AG10803 (cell line): ENCODE results near the gene IDH3A.
"Not testable (repeated sequence)": the region's sequence is repeated elsewhere in the genome, so short reads cannot be mapped to it uniquely, and the experiment has no call there.

Experiments used
- DNase-seq: peaks from one replicate; pipeline ENCODE4 v3.0.0; 2010; ENCODE audit warnings: low read depth
- H3K4me3 ChIP-seq: 2 replicates; pipeline ENCODE4 v1.5.1; 2011; ENCODE audit warnings: mild to moderate bottlenecking, low read length, control low read depth
- CTCF ChIP-seq: conservative IDR thresholded peaks from 2 replicates; pipeline ENCODE4 v1.5.1; 2011; ENCODE audit warnings: mild to moderate bottlenecking, low read length, control low read depth, inconsistent platforms

IDH3A gene

DNA sequence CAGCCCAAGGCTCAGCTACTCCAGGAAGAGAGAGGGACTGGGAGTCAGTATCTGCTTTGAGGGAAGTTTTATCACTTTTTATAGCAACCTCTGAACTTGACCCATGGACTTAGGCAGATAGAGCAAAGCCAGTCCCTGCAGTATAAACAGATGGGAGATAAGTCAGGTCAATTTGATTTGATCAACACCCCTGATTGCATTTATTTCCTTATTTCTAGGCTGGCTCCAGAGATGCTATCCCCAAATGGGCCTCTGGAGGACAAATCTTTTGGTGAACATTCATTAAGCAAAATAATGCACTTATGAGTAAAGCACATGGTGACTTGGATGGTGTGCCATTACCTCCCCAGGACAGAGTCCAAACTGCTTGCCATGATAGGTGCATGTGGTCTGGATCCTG is 8.9 kb upstream of the IDH3A start:
- no peak for DNase-seq
- TF ChIP-seq CTCF = no peak
- no peak overlapping the region for H3K4me3 ChIP-seq

GRCh38 chr15:78142332-78142731 is 6.8 kb upstream of the IDH3A start:
- no peak for DNase-seq
- no peak for TF ChIP-seq CTCF
- no peak overlapping the region for H3K4me3 ChIP-seq

- H3K4me3 ChIP-seq = no peak overlapping the region
- TF ChIP-seq CTCF = no peak
- no peak for DNase-seq
Measured at GRCh38 chr15:78146425-78147154, 2.6 kb upstream of the IDH3A start.

- H3K4me3 ChIP-seq = no peak overlapping the region
- no peak for DNase-seq
- TF ChIP-seq CTCF = no peak
Measured at GRCh38 chr15:78147566-78147965, 1.6 kb upstream of the IDH3A start.

DNA sequence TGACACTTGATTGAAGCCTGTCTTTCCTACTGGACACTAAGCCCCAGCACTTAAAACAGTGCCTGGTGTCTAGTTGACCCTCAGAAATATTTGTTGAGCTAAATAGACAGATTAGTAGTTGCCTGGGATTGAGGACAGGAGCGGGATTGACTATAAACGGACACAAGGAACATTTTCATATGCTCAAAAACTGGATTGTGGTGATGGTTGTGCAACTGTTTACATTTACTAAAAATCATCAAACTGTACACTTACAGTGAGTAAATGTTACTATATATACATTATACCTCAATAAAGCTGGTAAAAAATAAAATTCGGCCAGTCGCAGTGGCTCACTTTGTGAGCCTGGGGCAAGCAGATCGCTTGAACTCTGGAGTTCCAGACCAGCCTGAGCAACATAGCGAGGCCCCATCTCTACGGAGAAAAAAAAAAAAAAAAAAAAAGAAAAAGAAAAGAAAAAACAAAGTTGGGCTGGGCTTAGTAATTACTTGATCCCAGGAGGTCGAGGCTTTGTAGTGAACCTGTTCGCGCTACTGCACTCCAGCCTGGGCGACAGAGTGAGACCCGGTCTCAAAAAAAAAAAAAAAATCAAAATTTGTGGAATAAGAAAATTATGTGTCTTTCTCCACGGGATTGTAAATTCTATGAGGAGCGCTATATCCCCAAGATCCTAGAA is 632 bp upstream of the IDH3A start:
- H3K4me3 ChIP-seq = peak overlapping the region; percentile 74
- TF ChIP-seq CTCF = no peak
- DNase-seq = no peak

DNA sequence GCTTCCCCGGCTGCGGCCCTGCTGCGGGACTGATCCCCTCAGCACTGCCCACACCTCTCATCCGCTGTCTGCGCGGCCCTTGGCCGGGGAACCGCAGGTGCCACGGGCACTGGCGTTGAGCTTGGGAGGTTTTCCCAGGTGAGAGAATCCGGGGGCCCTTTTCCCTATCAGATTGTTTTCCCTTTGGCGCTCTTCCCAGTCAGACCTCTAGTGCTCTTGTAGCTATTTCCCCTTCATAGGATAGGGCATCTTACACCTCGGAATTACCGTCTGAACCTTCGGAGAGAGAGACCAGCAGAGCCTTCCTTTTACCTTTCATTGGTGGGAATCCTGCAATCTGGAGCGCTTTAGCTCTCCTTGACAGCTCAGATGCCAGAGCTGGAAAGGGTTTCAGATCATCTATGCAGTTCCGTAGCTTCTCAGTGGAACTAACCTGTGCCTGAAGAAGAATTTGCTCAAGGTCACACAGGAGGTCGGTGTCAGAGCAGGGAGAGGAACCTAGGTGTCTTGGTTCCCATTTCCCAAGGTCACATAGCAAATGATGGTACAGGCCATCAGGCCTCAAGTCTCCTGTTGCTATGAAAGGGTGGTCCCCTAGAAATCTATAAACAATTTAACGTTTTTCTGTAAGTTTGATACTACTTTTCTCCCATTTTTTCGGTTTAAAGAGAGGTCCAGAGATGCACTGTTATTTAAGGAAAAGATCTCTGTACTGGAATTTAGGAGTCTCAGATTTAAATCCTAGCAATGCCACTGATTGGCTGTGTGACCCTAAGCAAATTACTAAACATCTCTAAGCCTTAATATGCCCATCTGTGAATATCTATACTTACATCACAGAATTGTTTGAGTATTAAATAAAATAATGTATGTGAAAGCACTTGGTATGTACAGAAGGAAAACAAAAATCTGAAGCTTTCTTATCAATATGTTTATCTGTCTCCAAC is 916 bp downstream of the IDH3A start:
- no peak for DNase-seq
- TF ChIP-seq CTCF = no peak

GRCh38 chr15:78151075-78151474 is 1.9 kb downstream of the IDH3A start:
- not testable (repeated sequence) for H3K4me3 ChIP-seq

More for the DNA sequence above, 916 bp downstream of the IDH3A start:
- peak overlapping the region; percentile 76 for H3K4me3 ChIP-seq

More at GRCh38 chr15:78151075-78151474, 1.9 kb downstream of the IDH3A start:
- DNase-seq = not testable (repeated sequence)
